Measurements from ENCODE around the gene RGS3.

Gene RGS3

DNA sequence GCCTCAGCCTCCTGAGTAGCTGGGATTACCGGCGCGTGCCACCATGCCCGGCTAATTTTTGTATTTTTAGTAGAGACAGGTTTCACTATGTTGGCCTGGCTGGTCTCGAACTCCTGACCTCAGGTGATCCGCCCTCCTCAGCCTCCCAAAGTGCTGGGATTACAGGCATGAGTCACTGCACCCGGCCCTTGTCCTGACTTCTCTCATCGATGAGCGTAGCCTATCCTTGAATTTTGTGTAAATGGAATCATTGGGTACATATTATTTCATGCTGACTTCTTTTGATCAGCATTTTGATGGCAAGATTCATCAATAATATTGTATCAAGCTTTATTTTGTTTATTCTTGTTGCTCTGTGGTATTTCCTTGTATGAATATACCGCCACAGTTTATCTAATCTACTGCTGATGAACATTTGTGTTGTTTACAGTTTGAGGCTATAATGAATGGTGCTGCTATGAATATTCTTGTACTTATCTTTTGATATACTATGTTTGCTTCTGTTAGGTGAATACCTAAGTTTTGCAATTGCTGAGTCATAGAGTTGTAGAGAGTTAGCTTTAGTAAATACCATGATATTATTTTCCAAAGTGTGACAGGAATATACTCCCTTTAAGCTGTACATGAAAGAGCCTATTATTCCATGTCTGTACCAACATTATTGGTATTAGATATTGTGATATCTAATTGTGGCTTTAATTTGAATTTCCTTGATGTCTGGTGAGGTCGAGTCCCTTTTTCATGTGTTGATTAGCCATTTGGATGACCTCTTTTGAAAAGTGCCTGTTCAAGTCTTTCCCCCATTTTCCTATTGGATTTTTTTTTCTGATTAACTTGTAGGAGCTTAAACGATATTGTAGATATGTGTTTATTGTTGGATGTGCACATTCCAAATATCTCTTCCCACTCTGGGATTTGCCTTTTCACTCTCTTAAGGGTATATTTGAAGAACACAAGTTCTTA lies 107.5 kb downstream of the RGS3 start:
- no peak for DNase-seq (ENCODE audit: low spot score)

DNA sequence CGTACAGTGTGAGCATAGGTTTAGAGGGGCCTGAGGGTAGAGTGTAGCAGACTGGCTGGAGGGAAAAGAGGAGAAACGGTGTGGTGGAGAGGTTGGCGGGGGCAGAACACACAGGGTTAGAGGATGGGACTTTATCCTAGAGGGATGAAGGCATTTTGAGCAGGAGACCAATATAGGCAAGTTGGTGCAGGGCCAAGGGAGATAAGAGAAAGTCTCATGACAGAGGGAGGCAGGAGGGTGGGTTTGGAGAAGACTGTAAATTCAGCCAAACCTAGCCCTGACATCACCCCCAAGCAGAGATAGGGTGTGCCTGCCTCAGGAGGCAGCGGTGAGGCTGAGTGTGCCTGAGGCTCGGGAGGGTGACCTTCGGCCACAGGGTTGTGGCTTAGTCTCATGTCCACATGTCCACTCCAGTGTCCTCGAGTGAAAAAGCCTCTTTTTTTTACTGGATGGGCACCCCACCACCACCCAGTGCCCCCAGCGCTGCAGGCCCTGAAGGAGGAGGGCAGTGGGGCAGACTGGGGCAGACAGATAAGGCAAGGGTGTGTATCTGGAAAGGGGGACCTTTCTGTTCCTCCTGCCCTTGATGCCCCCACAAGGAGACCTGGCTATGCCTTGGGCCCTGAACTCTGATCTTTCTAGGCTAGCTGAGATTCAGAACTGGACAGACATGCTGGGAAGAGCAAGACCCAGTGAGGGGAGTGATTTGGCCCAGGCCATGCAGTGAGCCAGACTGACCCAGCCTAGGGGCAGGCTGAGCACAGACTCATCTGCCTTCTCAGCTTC lies 108.7 kb downstream of the RGS3 start:
- no peak for DNase-seq (ENCODE audit: low spot score)

- DNase-seq (ENCODE audit: low spot score) = no peak
These were observed 109.8 kb downstream of the RGS3 start for GRCh38 chr9:113573046-113573958.

DNA sequence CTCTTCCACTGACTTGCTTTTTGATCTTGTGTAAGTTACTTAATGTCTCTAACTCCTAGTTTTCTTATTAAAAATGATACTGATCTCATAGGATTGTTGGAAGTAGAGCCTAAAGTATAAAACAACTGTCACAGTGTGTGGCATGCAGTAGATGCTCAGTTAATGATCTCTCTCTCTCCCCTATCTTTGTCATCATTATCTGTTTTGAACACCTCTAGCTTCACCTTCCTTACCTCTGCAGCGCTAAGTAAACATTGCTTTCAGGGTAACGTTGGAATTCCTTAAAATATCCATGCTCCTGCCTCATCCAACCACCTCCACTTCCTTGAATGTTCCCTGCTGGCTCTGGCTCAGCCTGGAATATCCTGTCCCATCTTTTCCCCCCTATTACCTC lies 110.4 kb downstream of the RGS3 start:
- DNase-seq (ENCODE audit: low spot score) = no peak

DNA sequence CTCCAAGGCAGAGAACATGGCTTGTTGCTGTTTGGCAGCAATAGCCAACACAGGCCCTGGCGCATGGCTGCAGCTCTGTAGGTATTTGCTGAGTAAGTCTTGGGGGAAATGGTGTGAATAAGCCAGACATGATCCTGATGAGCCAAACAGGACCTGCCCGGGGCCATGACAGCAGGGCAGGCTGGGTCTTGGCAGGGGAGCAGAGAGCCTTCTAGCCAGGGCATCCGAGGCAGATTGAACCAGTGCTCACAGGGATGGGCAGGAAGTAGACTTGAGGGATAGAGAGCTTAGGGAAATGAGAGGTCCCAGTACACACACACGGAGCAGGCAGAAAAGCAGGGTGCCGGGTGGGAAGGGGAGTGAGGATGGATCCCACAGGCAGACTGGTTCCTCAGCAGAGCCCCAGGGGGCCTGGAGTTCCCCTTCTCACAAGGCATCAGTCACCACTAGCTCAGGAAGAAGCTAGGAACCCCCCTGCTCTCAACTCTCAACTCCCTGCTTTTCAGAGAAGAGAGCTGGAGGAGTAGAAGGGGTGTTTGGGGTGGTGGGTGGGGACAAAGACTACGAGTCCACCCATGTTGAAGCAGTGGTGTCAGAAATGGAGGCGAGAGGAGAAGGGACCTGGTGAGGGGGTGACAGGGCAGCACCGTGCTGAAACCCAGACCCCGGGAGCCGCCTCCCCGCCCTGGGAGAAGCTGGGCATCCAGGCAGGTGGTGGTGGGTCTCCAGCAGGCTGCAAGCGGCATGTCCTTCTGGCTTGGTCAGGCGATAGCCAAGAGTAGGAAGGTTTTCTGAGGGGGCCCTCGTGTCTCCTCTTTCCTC lies 111.1 kb downstream of the RGS3 start:
- peak; percentile 69 for DNase-seq (ENCODE audit: low spot score)

DNA sequence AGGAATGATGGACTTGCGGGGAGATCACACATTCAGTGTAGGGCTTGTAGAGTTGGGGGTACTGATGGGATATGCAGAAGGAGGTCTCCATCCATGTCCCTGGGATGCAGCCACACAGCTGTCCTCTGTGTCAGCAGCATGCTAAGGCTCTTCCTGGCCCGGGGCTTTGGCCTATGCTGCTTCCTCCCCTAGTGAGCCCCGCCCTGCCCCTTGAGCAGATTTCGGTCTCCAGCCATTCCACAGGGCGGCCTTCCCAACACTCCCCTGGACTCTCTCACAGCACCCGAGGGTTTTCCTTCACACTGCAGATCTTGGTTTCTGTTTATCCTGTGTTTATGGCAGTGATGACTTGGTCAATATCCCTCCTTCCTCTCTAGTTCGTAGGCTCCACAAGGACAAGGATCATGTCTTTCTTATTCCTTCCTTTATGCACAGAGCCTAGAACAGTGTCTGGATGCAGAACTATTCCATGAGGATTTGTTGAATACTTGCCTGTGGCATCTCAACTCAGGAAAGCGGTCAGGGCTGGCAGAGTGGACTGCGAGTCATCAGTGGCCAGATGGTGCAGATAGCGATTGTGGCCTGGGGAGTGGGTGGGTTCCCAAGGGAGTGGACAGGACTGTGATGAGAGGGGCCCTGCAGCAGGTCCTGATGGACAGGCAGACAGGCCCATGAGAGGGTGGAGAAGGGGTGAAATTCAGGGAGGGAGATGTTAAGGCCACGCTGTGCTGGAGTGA lies 114.2 kb downstream of the RGS3 start:
- DNase-seq (ENCODE audit: low spot score) = peak; percentile 65

- DNase-seq (ENCODE audit: low spot score) = no peak
These were observed 114.8 kb downstream of the RGS3 start for GRCh38 chr9:113578279-113578865.

DNA sequence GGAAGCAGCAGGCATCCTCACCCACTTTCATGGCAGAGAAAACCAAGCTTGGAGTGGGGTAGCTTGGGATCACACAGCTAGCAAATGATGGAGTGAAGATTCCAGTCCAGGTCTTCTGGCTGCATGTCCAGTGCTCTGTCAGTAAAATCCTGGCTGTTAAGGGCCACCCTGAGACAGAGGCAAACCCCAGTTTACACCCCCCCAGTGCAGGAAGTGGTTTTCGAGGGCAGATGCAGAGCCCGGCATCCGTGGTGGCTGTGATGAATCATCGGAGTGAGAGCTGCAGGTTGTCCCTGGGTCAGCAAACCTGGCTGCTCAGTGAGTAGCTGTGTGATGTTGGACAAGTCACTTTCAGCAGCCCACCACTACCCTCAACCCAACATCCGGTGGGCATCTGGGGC lies 115.4 kb downstream of the RGS3 start:
- peak; percentile 99 for DNase-seq (ENCODE audit: low spot score)

GRCh38 chr9:113579283-113580040 lies 115.9 kb downstream of the RGS3 start:
- DNase-seq (ENCODE audit: low spot score) = peak; percentile 69

- peak; percentile 44 for DNase-seq (ENCODE audit: low spot score)
These were observed 116.8 kb downstream of the RGS3 start for GRCh38 chr9:113580041-113580953.

GRCh38 chr9:113580954-113581311 lies 117.4 kb downstream of the RGS3 start:
- DNase-seq (ENCODE audit: low spot score) = no peak

DNA sequence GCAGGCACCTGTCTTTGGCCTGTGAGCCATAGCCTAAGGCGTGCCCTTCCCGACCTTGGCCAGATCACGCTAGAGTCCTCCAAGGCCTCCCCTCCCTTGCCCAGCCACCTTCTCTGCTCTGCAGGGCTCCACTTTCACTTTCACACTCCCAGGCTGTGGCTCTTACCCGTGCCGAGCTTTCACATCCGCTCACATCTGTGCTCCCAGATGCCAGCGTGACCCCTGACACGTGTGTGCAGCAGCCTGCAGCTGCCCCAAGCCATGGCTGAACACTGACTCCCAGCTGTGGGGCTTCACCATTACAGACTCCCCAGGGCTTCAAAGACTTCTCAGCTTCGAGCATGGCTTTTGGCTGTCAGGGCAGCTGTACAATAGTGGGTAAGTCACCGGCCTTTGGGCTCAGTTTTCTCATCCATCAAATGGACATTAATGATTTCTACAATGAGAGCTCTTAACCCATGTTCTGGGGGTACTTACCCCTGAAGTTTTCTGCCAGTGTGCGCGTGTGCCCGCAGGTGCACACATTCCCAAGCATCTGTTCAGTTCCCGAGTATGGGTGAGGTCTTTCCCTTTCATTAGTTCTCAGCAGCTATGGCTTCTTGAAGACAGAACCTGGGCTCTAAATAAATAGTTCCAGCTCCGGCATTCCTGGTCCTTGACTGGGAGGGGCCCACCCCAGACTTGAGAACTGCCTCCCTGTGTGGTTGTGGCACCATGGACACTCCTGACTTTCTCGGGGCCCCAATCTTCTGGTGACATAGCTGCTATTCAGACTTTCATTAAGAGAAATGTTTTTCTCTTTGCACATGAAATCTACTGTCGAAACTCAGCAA lies 118.6 kb downstream of the RGS3 start:
- peak; percentile 83 for DNase-seq (ENCODE audit: low spot score)

- no peak for DNase-seq (ENCODE audit: low spot score)
These were observed 119.2 kb downstream of the RGS3 start for GRCh38 chr9:113582698-113583200.

DNA sequence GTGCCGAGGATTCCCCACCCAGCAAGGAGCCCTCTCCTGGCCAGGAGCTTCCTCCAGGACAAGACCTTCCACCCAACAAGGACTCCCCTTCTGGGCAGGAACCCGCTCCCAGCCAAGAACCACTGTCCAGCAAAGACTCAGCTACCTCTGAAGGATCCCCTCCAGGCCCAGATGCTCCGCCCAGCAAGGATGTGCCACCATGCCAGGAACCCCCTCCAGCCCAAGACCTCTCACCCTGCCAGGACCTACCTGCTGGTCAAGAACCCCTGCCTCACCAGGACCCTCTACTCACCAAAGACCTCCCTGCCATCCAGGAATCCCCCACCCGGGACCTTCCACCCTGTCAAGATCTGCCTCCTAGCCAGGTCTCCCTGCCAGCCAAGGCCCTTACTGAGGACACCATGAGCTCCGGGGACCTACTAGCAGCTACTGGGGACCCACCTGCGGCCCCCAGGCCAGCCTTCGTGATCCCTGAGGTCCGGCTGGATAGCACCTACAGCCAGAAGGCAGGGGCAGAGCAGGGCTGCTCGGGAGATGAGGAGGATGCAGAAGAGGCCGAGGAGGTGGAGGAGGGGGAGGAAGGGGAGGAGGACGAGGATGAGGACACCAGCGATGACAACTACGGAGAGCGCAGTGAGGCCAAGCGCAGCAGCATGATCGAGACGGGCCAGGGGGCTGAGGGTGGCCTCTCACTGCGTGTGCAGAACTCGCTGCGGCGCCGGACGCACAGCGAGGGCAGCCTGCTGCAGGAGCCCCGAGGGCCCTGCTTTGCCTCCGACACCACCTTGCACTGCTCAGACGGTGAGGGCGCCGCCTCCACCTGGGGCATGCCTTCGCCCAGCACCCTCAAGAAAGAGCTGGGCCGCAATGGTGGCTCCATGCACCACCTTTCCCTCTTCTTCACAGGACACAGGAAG lies 120.2 kb downstream of the RGS3 start:
- DNase-seq (ENCODE audit: low spot score) = no peak

DNA sequence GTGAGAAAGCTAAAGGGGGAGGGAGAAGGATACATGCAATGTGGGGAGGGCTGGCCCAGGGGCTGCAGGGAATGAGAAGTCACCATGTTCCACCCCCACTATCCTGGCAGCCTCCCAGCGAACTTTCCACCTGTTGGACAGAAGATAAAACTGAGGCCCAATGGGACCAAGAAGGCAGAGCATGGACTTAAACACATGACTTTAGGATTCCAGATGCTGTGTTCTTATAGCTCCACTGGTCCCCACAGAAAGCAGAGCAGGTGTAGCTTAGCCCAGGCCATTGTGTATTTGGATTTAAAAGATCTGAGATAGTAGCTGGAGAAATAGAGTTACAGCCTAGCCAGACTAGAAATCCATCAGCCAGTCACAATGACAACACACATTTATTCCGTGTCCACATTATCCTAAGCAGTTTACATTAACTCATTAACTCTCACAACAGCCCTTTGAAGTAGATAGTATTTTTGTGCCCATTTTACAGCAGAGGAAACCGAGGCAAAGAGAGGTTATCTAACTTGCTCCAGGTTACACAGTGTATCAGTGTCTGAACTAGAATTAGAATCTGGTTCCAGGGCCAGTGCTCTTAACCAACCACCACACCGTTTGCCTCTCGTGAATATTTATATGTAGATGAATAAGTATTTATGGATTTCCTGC lies 121.0 kb downstream of the RGS3 start:
- no peak for DNase-seq (ENCODE audit: low spot score)

DNA sequence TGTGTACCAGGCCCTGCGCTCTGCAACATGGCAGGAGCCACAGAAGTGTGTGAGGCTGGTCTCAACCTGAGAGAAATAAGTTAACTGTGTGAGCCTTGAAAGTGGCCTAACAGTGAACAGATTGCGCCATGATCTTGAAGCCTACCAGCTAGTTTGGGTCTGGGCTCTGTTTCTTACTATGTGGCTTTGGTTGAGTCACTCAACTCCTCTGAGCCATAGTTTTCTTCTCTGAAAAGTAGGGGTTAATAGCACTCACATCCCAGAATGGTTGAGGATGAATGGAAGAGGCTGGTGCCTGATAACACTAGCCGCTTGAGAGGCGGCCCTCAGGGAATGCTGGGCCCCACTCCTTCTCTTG lies 121.5 kb downstream of the RGS3 start:
- no peak for DNase-seq (ENCODE audit: low spot score)
